Kidney capillary endothelial cell (primary cell): Measurements from ENCODE around the gene ZFYVE28.

Source experiments
- DNase-seq: peaks from one replicate; pipeline ENCODE4 v3.0.0-alpha.2; 2018; ENCODE audit warnings: low spot score

Gene ZFYVE28

GRCh38 chr4:2304321-2304876, 114.0 kb downstream of the ZFYVE28 start:
- DNase-seq = no peak

GRCh38 chr4:2303686-2304320, 114.6 kb downstream of the ZFYVE28 start:
- no peak for DNase-seq

- no peak for DNase-seq
Observed at GRCh38 chr4:2303121-2303685, 115.2 kb downstream of the ZFYVE28 start.

DNA sequence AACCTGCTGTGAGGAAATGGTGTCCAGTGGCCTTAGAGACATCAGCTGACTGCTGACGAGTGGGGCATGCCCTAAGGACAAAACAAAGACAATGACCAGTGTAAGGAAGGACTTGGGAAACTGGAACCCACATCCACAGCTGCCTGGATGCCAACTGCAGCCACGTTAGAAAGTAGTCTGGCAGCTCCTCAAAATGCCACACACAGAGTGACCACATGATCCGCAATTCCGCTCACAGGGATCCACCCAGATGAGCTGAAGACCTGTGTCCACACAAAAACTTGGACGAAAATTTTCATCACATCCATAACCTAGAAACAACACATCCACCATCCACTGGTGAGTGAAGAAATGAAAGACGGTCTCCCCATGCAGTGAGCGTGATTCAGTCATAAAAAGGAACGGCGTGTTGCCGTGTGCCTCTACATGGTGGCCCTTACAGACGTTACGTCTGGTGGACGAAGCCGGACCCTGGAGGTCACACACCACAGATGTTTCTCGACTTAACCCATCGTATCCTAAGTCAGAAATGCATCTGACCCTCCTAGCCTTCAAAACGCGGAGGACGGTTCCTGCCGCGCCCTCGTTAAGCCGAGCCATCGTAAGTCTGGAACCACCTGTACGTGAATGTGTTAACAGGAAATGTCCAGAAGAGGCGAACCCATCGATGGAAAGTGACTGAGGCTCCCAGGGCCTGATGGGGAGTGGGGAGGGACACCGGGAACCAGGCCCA, 115.9 kb downstream of the ZFYVE28 start:
- DNase-seq = no peak

DNA sequence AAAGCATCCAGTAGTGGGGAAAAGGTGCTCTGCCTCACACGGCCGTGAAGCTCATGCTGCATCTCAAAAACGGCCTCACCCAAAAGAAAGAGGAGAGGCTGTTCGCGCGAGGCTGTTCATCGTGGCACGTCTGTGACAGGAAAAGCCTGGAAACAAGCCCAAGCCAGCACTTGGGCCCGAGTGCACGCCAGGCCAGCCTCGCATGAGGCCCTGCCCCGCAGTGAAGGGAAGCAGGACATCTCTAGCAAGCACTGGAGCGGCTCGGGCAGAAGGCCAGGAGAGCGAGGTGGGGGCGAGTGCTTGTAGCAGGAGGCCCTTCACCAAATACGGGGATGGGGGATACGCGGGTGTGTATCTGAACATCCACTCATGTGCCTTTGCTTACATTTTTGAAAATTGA, 116.6 kb downstream of the ZFYVE28 start:
- DNase-seq = no peak

GRCh38 chr4:2301225-2301642, 117.2 kb downstream of the ZFYVE28 start:
- no peak for DNase-seq

DNA sequence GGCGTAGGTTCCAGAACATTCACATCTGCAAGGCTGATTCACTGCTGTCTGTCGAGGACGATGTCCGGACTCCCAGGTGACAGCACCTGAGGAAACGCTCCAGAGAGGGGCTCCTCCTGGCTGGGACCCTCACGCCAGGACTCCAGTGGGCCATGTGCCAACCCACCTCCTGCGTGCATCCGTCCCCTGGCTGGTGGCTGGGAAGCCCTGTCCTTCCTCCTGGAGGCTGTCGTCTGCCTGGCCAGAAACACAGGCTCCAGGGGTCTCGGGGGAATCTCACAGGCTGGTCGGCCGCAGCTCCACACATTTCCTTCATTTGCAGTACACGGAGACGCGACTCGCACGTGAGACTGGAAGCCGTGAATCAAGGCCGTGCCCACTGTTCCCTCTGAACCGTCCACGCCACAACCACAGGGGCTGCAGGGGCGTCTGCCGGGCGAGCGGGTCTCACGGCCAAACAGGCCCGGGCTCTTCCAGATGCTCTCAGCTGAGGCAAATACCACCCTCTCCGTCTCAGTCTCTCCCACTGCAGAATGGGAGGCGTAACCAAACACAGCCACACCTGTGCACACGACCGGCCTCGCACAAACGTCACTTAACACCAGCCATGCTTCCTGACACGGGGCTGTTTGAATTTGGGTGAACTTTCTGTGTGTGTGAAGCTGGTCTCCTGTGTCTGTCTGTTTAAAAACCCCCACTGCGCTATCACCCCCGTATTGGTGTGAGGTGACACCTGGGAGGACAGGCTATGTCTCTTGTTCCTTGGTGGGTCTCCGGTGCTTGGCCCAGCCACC, 117.8 kb downstream of the ZFYVE28 start:
- no peak for DNase-seq

DNA sequence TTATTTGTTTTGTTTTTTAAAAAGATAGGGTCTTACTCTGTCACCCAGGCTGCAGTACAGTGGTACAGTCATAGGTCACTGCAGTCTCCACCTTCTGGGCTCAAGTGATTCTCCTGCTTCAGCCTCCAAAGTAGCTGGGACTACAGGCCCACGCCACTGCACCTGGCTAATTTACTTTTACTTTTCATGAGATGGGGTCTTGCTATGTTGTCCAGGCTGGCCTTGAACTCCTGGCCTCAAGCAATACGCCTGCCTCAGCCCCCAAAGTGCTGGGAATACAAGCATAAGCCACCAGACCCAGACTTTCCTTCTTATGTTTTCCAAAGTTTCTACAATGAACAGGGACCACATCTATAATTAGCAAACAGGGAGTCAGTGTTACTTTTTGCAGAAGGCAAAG, 118.7 kb downstream of the ZFYVE28 start:
- no peak for DNase-seq

GRCh38 chr4:2298532-2298991, 119.9 kb downstream of the ZFYVE28 start:
- DNase-seq = no peak

DNA sequence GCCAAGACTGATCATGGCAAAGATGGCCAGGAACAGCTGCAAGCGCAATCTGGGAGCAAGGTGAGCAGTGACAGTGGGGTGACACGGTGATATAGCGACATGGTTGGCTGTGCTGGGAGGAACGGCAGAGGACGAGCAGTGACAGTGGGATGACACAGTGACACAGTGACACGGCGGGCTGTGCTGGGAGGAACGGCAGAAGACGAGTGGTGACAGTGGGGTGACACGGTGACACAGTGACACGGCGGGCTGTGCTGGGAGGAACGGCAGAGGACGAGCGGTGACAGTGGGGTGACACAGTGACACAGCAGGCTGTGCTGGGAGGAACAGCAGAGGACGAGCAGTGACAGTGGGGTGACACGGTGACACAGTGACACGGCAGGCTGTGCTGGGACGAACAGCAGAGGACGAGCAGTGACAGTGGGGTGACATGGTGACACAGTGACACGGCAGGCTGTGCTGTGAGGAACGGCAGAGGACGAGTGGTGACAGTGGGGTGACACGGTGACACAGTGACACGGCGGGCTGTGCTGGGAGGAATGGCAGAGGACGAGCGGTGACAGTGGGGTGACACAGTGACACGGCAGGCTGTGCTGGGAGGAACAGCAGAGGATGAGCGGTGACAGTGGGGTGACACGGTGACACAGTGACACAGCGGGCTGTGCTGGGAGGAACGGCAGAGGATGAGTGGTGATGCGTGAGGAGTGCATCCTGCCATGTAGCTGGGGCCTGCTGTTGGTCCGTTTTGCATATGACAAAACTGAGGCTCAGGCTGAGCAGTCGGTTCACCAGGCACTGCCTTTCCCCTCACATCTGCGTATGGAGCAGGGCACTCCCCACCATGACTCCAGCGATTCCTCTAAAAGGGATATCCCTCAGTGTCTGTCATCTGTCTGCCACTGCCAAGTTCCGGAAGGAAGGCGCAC, 120.6 kb downstream of the ZFYVE28 start:
- no peak for DNase-seq

DNA sequence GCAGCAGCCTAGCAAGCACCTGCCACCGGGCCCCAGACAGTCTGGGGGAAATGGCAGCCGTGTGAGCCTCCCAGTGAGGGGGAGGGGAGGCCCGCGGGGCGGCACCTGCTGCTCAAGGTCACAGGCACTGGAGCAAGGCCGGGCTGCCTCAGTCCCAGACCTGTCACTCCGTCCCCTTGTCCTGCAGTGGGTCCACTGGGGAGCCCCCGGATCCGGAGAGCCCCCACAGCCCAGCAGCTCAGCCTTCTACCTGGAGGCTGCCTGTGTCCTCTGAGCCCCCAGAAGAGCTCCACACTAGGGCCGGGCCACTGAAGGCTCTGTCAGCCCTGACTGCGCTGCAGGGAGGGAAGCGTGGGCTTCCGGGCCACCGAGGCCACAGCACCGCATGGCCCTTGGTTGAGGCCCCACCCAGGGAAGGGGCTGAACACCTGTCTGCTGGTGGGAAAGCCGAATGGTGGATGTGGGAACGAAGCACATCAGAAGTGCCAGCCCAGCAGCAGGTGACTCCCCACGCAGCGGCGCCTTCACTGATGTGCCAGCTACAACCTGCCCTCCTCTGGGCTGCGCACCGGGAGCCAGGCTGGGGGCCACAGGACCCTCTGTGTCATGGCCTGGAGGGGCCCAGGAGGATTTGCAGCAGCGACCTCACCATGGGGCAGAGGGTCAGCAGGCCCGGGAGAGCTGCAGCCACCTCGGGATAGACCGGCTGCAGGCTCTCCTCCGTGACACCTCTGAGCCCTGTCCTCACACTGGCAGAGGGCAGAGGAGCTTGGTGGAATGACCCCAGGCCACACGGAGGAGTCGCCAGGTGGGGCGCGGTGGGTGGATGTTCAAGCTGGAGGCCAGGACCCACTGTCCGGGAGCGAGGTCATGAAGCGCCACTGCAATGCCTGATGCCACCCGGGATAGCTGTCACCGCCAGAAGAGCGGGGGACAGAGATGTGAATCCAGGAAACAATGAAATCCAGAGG, 121.5 kb downstream of the ZFYVE28 start:
- no peak for DNase-seq

DNA sequence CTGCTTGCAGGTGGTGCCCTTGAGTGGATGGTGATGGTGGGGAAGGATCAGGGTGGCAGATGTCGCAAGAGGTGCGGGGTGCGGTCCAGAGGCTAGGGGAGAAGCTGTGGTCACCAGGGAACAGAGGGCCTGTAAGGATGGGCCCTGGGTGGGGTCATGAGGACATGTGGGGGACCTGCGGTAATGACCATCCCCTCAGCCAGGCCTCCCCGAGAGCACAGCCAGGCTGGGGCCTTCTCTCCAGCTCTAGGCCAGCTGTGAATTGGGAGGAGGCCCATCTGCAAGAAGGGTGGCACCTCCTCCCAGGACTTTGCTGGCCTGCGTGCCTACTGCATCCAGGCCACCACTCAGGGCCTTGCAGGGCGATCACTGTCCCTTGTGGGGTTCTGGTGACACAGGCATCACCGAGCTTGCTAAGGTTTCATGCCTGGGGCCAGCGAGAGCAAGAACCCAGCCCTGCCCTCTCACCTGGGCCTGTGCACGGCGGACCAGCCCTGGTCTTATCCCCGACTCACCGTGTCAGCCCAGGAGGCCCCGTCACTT, 122.5 kb downstream of the ZFYVE28 start:
- no peak for DNase-seq

GRCh38 chr4:2295500-2295899, 122.9 kb downstream of the ZFYVE28 start:
- DNase-seq = no peak

- DNase-seq = no peak
Observed at GRCh38 chr4:2292646-2293108, 125.8 kb downstream of the ZFYVE28 start.

GRCh38 chr4:2291705-2292645, 126.5 kb downstream of the ZFYVE28 start:
- DNase-seq = no peak

GRCh38 chr4:2290974-2291704, 127.3 kb downstream of the ZFYVE28 start:
- DNase-seq = no peak

DNA sequence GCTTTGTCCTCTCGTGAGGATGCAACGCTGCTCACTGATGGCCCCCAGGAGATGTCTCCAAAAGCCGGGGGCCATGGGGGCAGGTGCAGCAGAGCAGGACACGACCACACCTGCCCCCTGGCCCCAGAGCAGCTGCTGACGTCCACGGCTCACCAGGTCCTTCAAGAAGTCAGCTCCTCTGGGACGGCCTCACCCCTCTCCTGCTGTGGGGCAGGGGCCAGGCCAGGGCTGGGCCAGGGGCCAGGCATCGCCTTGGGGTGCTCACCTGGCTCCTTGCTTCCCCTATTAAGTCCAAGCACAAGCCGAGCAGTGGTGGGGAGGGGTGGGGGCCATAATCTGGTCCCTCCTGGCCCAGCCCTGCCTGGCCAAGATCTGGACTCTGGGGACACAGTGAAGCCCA, 128.0 kb downstream of the ZFYVE28 start:
- no peak for DNase-seq

- DNase-seq = no peak
Observed at GRCh38 chr4:2289955-2290333, 128.5 kb downstream of the ZFYVE28 start.
